PC-9 (cell line): ENCODE measurements around the gene KBTBD4. TPM values are rescaled to one million over a fixed set of nuclear protein-coding genes. Genes with fewer than 3 reads are reported as not detected.
A peak's percentile ranks its signal among the peaks of the same experiment; 100 is the strongest.
"Not testable (repeated sequence)": the region's sequence is repeated elsewhere in the genome, so short reads cannot be mapped to it uniquely, and the experiment has no call there.

Experiments used
- BruUV-seq: library from RNA; stranded (reverse); fragments of 400-500 nt; replicated peaks from 2 replicates; lab custom pipeline; 2021; lab: Mats Ljungman, UMichigan
- CTCF ChIA-PET: fragments of 300-600 bp; sonication (Branson Sonifier 250); formaldehyde crosslinking; loops from one replicate; lab custom pipeline; 2022; ENCODE audit warnings: antibody characterized with exemption; lab: Charles Lee
- POLR2A ChIA-PET: fragments of 300-600 bp; sonication (Branson Sonifier 250); formaldehyde crosslinking; loops from one replicate; lab custom pipeline; 2022; ENCODE audit warnings: antibody characterized with exemption; ENCODE audit not compliant: unreplicated experiment; lab: Charles Lee
- DNase-seq, 2 experiments: peaks; one replicate each; pipeline versions ENCODE4 v3.0.0 to v3.0.0-alpha.2; 2015 to 2022; ENCODE audit warnings: mixed read lengths in 1 of 2
- H2AFZ ChIP-seq: fragments of 200-600 bp; sonication (generic); 2 replicates; pipeline ENCODE4 v1.8.1; 2017; ENCODE audit warnings: antibody characterized with exemption
- H3F3A ChIP-seq: fragments of 200-600 bp; sonication (generic); 2 replicates; pipeline ENCODE4 v1.8.1; 2017; ENCODE audit warnings: antibody characterized with exemption, mild to moderate bottlenecking, low read depth; ENCODE audit not compliant: insufficient read depth
- H3K27ac ChIP-seq: fragments of 200-600 bp; sonication (generic); 2 replicates; pipeline ENCODE4 v1.6.1; 2016; ENCODE audit warnings: mixed run types
- H3K27me3 ChIP-seq: fragments of 200-600 bp; sonication (generic); 2 replicates; pipeline ENCODE4 v1.6.1; 2016; ENCODE audit warnings: low read depth, mixed run types; ENCODE audit not compliant: insufficient read depth
- H3K36me3 ChIP-seq: fragments of 200-600 bp; sonication (generic); 2 replicates; pipeline ENCODE4 v1.6.1; 2016; ENCODE audit warnings: low read depth, mixed run types
- H3K4me1 ChIP-seq: fragments of 200-600 bp; sonication (generic); replicated peaks from 2 replicates; pipeline ENCODE4 v1.6.1; 2016; ENCODE audit warnings: mixed run types; ENCODE audit not compliant: insufficient read depth
- H3K4me2 ChIP-seq: fragments of 200-600 bp; sonication (generic); 2 replicates; pipeline ENCODE4 v1.6.1; 2017; ENCODE audit warnings: mixed run types
- H3K4me3 ChIP-seq: fragments of 200-600 bp; sonication (generic); 2 replicates; pipeline ENCODE4 v1.6.1; 2016; ENCODE audit warnings: mixed run types
- H3K79me2 ChIP-seq: fragments of 200-600 bp; sonication (generic); 2 replicates; pipeline ENCODE4 v1.6.1; 2017; ENCODE audit warnings: low read depth, mixed run types
- H3K9me2 ChIP-seq: fragments of 200-600 bp; sonication (generic); 2 replicates; pipeline ENCODE4 v1.8.1; 2017; ENCODE audit warnings: mild to moderate bottlenecking; ENCODE audit not compliant: insufficient read depth
- H3K9me3 ChIP-seq: fragments of 200-600 bp; sonication (generic); 2 replicates; pipeline ENCODE4 v1.8.1; 2016; ENCODE audit warnings: low read depth; ENCODE audit not compliant: insufficient read depth
- H4K20me1 ChIP-seq: fragments of 200-600 bp; sonication (generic); 2 replicates; pipeline ENCODE4 v1.8.1; 2017; ENCODE audit not compliant: insufficient read depth
- EZH2 ChIP-seq: fragments of 200-600 bp; sonication (generic); IDR thresholded peaks from 2 replicates; pipeline ENCODE4 v1.8.0; 2017; ENCODE audit warnings: antibody characterized with exemption, low read depth
- intact Hi-C: fragments of 100-400 bp; cut with micrococcal nuclease; formaldehyde crosslinking; loops from one replicate; pipeline ENCODE4 v1.10.0; 2022; ENCODE audit not compliant: unreplicated experiment
- total RNA-seq: library from RNA; stranded (reverse); gene quantifications from 2 replicates; pipeline ENCODE4 v1.2.3, GENCODE V29; 2021
- TF ChIP-seq, protein P1 (sequence below): fragments of 200-600 bp; sonication (generic); conservative IDR thresholded peaks from 2 replicates; pipeline ENCODE4 v1.6.1; 2017; ENCODE audit warnings: mixed run types, antibody characterized with exemption, mild to moderate bottlenecking, moderate library complexity

KBTBD4 gene
- total RNA-seq, 1 experiment from 2014 or later: 20.3 TPM

DNA sequence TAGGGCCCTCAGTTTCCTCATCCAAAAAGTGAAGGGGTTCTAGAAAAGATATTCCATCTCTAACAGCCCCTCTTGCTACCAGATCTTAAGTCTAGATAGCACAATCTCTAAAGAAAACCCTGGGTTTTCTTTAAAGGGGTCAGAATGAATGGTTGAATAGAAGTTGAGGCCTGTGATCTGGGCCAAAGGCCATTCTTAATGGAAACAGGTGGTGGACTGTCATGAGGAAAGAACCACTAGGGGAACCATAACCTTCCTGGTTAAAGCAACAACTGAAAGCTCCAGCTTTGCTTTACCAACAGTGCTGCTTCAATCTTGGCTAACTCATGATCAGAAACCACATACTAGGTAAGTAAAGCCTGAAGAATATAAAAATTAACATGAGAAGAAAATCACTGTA is 27.7 kb downstream of the KBTBD4 start:
- peak overlapping the region; percentile 77 for H3K4me2 ChIP-seq
- TF ChIP-seq, protein P1, sequence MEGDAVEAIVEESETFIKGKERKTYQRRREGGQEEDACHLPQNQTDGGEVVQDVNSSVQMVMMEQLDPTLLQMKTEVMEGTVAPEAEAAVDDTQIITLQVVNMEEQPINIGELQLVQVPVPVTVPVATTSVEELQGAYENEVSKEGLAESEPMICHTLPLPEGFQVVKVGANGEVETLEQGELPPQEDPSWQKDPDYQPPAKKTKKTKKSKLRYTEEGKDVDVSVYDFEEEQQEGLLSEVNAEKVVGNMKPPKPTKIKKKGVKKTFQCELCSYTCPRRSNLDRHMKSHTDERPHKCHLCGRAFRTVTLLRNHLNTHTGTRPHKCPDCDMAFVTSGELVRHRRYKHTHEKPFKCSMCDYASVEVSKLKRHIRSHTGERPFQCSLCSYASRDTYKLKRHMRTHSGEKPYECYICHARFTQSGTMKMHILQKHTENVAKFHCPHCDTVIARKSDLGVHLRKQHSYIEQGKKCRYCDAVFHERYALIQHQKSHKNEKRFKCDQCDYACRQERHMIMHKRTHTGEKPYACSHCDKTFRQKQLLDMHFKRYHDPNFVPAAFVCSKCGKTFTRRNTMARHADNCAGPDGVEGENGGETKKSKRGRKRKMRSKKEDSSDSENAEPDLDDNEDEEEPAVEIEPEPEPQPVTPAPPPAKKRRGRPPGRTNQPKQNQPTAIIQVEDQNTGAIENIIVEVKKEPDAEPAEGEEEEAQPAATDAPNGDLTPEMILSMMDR: peak; percentile 48; the same call in 1 of the 2 replicates
- no peak for TF ChIP-seq EZH2
- H3K79me2 ChIP-seq: peaks cover 65% of the 10 kb centered on the region
- H3F3A ChIP-seq: peaks cover 33% of the 10 kb centered on the region; the same call in 1 of the 2 replicates
- no peak overlapping the region for H2AFZ ChIP-seq
- peaks cover 20% of the 10 kb centered on the region for H3K36me3 ChIP-seq
- H3K4me3 ChIP-seq: peak overlapping the region; percentile 80
- H3K27ac ChIP-seq: peak overlapping the region; percentile 87
- peaks cover 24% of the 10 kb centered on the region for H3K4me1 ChIP-seq
- H3K27me3 ChIP-seq: no peaks in the 10 kb centered on the region
- POLR2A ChIA-PET: interaction anchor here (0.6 kb wide), 1 partner anchor 50 kb away, joined by 10 read pairs; no protein-coding TSS in a partner anchor
- 0 out of 2 replicates have a peak, but pooled peaks cover 5% of the 10 kb centered on the region for H3K9me2 ChIP-seq
- CTCF ChIA-PET: interaction anchor here (1.4 kb wide), 1 partner anchor 84 kb away, joined by 3 read pairs; no protein-coding TSS in a partner anchor
- peaks cover 48% of the 10 kb centered on the region for H4K20me1 ChIP-seq
- no TSS peak for BruUV-seq
- H3K9me3 ChIP-seq: no peaks in the 10 kb centered on the region
- no peak for DNase-seq
- intact Hi-C loops: loop anchor here (5.0 kb wide), 2 partner anchors 84 to 124 kb away; partner anchors contain the start of gene PSMC3

DNA sequence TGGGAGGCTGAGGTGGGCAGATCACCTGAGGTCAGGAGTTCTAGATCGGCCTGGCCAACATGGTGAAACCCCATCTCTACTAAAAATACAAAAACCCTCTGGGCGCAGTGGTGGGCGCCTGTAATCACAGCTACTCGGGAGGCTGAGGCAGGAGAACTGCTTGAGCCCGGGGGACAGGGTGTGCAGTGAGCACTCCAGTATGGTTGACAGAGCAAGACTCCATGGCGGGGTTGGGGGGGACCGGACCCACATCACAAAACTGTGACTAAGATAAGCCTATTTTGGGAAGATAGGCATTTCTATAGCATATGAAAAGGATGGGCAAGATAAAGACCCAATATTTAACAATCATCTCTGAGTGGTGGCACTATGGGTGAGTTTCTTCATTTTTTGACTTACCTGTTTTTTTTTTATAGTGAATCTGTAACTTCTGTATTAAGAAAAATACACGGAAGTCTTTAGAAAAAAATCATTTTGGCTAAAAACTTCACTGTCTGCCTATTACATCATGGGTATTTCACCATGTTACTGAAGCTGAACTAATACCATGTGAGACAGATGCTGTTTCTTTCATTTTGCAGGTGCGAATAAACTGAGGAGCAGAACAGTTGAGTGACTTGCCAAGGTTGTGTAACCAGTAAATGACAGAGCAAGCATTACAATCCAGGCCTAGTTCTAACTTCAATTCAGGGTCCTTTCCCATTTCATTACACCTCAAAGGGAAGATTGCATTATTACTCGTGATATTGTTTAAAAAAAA is 28.3 kb downstream of the KBTBD4 start:
- H3F3A ChIP-seq: peaks cover 33% of the 10 kb centered on the region; the same call in 1 of the 2 replicates
- TF ChIP-seq, protein P1: no peak
- no peak for TF ChIP-seq EZH2
- intact Hi-C loops: loop anchor here (5.0 kb wide), 2 partner anchors 83 to 123 kb away; partner anchors contain the start of gene PSMC3
- POLR2A ChIA-PET: no interaction called here
- 0 out of 2 replicates have a peak, but pooled peaks cover 5% of the 10 kb centered on the region for H3K9me2 ChIP-seq
- H3K4me1 ChIP-seq: peaks cover 24% of the 10 kb centered on the region
- no peaks in the 10 kb centered on the region for H3K27me3 ChIP-seq
- H3K4me2 ChIP-seq: peak overlapping the region; percentile 77
- H4K20me1 ChIP-seq: peaks cover 49% of the 10 kb centered on the region
- no TSS peak for BruUV-seq
- DNase-seq: no peak
- H3K36me3 ChIP-seq: peaks cover 20% of the 10 kb centered on the region
- H3K27ac ChIP-seq: no peak overlapping the region
- no peak overlapping the region for H2AFZ ChIP-seq
- CTCF ChIA-PET: interaction anchor here (1.4 kb wide), 1 partner anchor 83 kb away, joined by 3 read pairs; no protein-coding TSS in a partner anchor
- peak overlapping the region; percentile 80; the same call in 1 of the 2 replicates for H3K4me3 ChIP-seq
- no peaks in the 10 kb centered on the region for H3K9me3 ChIP-seq
- peaks cover 67% of the 10 kb centered on the region for H3K79me2 ChIP-seq

DNA sequence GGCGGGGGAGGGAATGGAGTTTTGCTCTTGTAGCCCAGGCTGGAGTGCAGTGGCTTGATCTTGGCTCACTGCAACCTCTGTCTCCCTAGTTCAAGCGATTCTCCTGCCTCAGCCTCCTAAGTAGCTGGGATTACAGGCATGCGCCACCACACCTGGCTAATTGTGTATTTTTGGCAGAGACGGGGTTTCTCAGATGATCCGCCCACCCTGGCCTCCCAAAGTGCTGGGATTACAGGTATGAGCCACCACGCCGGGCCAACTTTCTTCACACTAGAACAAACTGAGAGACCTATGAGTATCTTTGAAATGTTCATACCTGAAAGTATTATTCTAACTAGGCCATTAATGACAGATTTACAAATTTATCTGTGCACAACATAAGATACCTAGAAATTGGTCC is 32.5 kb downstream of the KBTBD4 start:
- DNase-seq, H2AFZ ChIP-seq, H3K27ac ChIP-seq, BruUV-seq, H3K4me3 ChIP-seq, H3K9me2 ChIP-seq, H3K27me3 ChIP-seq, CTCF ChIA-PET, POLR2A ChIA-PET, H3K4me2 ChIP-seq, H3K9me3 ChIP-seq, intact Hi-C loops: not testable (repeated sequence)
- Histone ChIP-seq H3K4me1 (peaks cover 25% of the 10 kb centered on the region), H4K20me1 (peaks cover 79% of the 10 kb centered on the region), H3K79me2 (peaks cover 95% of the 10 kb centered on the region), H3K36me3 (peaks cover 20% of the 10 kb centered on the region), H3F3A (peaks cover 17% of the 10 kb centered on the region; the same call in 1 of the 2 replicates)
